Activated CD8-positive, alpha-beta memory T cell treated with anti-CD3 and anti-CD28 coated beads for 4 hours (primary cell): Measurements from ENCODE around the gene TTC27.
"Not testable (repeated sequence)": the region's sequence is repeated elsewhere in the genome, so short reads cannot be mapped to it uniquely, and the experiment has no call there.

Experiments used
- DNase-seq, 2 donors: peaks; one replicate each; pipeline ENCODE4 v3.0.0-alpha.2; 2020; ENCODE audit warnings: low read depth in 2 of 2

The TTC27 gene

GRCh38 chr2:32719933-32720716 lies 92.3 kb downstream of the TTC27 start:
- no peak for DNase-seq

DNA sequence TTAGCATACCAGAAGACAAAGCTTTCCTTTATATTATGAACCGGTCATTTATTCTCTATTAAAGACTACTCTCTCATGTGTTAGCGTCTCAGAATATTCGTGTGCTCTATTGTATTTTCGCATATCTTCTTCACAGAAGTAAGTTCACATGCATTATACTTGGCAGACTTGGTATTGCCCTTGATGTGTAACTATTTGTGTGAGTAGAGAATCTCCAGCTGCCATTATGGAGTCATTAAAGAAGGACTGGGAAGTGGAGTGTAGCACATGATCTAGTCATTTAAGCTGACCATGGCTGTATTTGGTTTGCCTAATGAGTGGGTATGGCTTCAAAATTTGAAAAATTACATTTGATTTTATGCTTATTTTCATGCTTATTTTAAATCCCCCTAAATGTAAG lies 92.9 kb downstream of the TTC27 start:
- no peak for DNase-seq

- DNase-seq = no peak
Measured at GRCh38 chr2:32721376-32721775, 93.5 kb downstream of the TTC27 start.

GRCh38 chr2:32723467-32724079 lies 95.7 kb downstream of the TTC27 start:
- no peak for DNase-seq

DNA sequence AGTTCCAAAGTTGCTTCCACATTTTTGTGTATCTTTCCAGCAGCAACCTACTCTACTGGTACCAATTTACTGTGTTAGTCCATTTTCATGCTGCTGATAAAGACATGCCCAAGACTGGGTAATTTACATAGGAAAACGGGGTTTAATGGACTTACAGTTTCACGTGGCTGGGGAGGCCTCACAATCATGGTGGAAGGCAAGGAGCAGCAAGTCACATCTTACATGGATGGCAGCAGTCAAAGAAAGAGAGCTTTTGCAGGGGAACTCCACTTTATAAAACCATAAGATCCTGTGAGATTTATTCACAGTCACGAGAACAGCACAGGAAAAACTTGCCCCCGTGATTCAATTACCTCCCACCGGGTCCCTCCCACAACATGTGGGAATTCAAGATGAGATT lies 98.8 kb downstream of the TTC27 start:
- DNase-seq = not testable (repeated sequence)

- no peak for DNase-seq
Measured at GRCh38 chr2:32727157-32727556, 99.3 kb downstream of the TTC27 start.

DNA sequence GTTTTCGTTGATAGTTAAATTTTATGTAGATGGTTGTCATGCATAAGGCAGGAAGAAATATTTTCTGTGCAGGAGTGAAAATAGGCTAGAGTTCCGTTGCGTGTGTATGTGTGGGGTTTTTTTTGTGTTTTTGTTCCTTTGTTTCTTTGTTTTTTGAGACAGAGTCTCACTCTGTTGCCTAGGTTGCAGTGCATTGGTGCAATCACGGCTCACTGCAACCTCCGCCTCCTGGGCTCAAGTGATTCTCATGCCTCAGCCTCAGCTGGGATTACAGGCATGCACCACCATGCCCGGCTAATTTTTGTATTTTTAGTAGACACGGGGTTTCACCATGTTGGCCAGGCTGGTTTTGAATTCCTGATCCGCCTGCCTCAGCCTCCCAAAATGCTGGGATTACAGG lies 103.1 kb downstream of the TTC27 start:
- not testable (repeated sequence) for DNase-seq

DNA sequence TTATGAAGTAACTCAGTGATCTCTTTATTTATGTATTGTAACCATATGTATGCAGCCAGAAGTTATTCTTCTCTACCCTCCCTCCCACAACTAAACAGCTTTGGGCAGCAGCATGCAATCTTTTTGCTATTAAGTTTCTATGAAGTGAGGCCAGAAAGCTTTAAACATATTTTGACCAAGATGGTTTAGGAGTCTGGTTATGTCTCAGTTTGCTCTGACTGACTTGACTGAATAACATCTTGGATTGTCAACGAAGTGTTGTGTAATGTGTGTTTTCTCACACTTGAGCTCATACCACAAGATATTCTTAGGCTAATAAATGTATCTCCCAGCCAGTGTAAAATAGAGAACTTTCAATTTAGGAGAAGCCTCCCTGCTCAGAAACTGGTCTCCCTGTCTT lies 104.3 kb downstream of the TTC27 start:
- no peak for DNase-seq

DNA sequence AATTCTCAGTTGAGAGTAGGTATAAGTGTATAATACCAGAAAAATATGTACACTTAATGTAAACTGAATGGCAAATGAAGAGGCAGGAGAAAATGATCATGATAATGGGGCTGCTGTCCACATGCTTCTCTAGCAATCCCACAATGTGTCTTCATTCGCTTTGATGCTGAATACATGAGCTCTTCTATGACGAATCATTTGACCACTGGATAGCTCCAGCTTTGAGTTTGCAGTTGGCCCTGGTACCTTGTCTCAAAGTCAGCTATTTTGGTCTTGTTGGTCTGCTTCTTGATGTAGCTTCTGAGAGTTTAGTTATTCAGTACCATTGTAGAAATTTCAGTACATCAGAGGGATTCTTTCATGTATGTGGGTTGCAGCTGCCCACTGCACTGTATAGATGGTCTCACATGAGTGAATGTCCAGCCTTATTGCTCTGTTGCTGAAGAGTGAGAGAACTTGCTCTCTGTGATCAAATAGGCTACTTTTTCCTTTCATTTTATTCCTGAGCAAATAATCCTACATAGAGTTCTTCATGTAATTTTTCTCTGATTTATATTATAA lies 105.1 kb downstream of the TTC27 start:
- DNase-seq = no peak

- no peak for DNase-seq
Measured at GRCh38 chr2:32735348-32735747, 107.5 kb downstream of the TTC27 start.

DNA sequence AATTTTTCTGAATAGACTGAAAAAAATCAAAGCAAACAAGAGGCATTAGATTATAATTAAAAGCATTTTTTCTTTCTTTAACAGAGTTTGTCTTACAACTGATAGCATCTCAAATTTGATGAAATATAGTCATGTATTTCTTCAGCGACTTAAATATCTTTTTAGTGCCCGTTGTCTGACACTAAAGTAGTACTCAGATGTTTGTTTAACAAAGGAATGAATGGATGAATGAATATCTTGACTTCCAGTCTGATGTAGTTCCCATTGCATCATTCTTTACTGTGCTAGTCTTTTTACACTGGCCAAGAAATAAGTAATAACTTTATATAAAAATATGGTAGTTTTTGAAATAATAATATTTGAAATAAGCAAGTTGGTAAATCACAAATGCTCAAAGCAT lies 111.1 kb downstream of the TTC27 start:
- no peak for DNase-seq

GRCh38 chr2:32739664-32740063 lies 111.8 kb downstream of the TTC27 start:
- no peak for DNase-seq

GRCh38 chr2:32741575-32741974 lies 113.7 kb downstream of the TTC27 start:
- DNase-seq = no peak

- no peak for DNase-seq
Measured at GRCh38 chr2:32742376-32742775, 114.5 kb downstream of the TTC27 start.

GRCh38 chr2:32743480-32744236 lies 115.8 kb downstream of the TTC27 start:
- no peak for DNase-seq

- no peak for DNase-seq
Measured at GRCh38 chr2:32745191-32745590, 117.3 kb downstream of the TTC27 start.

DNA sequence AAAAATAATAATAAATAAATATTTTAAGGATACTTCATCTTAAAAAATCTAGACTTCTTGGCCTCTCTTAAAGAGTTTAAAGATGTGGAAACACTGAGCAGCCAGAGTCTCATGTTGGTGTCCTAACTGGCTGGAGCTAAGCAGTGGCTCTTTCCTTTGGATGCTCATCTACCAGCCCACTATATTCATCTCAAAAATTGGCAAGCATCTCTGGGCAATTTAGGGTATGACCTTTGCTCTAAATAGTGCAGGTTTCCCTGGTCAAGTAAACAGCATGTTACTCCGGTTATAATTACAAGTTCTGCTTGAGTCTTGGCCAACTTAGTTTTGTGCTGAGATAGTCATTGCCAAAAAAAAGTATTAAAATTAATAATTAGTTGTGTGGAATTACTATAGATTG lies 117.8 kb downstream of the TTC27 start:
- DNase-seq = no peak

- no peak for DNase-seq
Measured at GRCh38 chr2:32746669-32747068, 118.8 kb downstream of the TTC27 start.

DNA sequence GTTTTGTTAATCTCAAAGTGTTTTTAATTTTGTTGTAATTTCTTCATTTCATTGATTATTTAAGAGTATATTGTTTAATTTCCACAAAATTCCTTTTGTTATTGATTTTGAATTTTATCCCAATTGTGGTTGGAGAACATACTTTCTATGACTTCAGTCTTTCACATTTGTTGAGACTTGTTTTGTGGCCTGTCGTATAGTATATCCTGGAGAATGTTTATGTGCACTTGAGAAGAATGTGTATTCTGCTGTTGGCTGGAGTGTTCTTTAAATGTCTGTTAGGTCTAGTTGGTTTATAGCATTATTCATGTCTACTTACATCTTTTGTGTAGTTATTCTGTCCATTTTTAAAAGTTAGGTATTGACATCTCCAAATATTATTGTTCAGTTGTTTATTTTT lies 120.3 kb downstream of the TTC27 start:
- DNase-seq = no peak

GRCh38 chr2:32750880-32751279 lies 123.0 kb downstream of the TTC27 start:
- no peak for DNase-seq

- no peak for DNase-seq
Measured at GRCh38 chr2:32752205-32752604, 124.4 kb downstream of the TTC27 start.

- DNase-seq = no peak
Measured at GRCh38 chr2:32752952-32753351, 125.1 kb downstream of the TTC27 start.

DNA sequence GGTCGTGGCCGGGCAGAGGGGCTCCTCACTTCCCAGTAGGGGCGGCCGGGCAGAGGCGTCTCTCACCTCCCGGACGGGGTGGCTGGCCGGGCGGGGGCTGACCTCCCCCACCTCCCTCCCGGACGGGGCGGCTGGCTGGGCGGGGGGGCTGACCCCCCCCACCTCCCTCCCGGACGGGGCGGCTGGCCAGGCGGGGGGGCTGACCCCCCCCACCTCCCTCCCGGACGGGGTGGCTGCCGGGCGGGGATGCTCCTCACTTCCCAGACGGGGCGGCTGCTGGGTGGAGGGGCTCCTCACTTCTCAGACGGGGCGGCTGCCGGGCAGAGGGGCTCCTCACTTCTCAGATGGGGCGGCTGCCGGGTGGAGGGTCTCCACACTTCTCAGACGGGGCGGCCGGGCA lies 126.8 kb downstream of the TTC27 start:
- DNase-seq = not testable (repeated sequence)
